Adrenal gland (tissue), 5 donors: Measurements from ENCODE around the gene NCKAP5L.
A peak's percentile ranks its signal among the peaks of the same experiment; 100 is the strongest.

Experiments used
- CTCF ChIP-seq, 6 experiments: fragments of 450-650 bp in 4 of 6; fragments of 200-600 bp in 2 of 6; sonication (generic) in 1 of 6; IDR thresholded peaks; 1 replicate in 5 of 6; 2 replicates in 1 of 6; pipeline versions ENCODE4 v1.5.1 to v1.8.0; 2016 to 2021; ENCODE audit warnings: antibody characterized with exemption in 6 of 6, mild to moderate bottlenecking in 2 of 6, moderate library complexity in 1 of 6
- POLR2A ChIP-seq, 2 donors: fragments of 450-650 bp; IDR thresholded peaks; one replicate each; pipeline ENCODE4 v1.6.1; 2017; ENCODE audit warnings: antibody characterized with exemption in 2 of 2, mild to moderate bottlenecking in 2 of 2, moderate library complexity in 1 of 2
- donor health status: DM: no; HTN: no; CAD: no.

- TF ChIP-seq CTCF (IDR thresholded peaks at IDR 0.05) (peak; percentile 52 to 76 (median 70)), POLR2A (IDR thresholded peaks at IDR 0.05) (no peak)
Measured at GRCh38 chr12:49777800-49778748, 50.1 kb downstream of the NCKAP5L start.
